Measurements from ENCODE around the gene GLIPR2. TPM values are rescaled to one million over a fixed set of nuclear protein-coding genes. Genes with fewer than 3 reads are reported as not detected.

GLIPR2 gene
- polyA plus RNA-seq, 1 of the 3 experiments (the other 2 are of a cell fraction), result 38.3 TPM

GRCh38 chr9:36110434-36110833 is 26.1 kb upstream of the GLIPR2 start:
- Histone ChIP-seq H2AFZ (ENCODE audit: low read depth) (no peak overlapping the region), H3K4me1 (ENCODE audit: control insufficient read depth in 1 of 2, insufficient read depth in 2 of 2, low read depth in 1 of 2, low read length in 1 of 2) (peaks cover 0 to 7% of the 10 kb centered on the region in 2 experiments; a peak in 2 of 4 replicates), H3K36me3 (replicated peaks in 1 of 2; ENCODE audit: control insufficient read depth in 1 of 2, insufficient read depth in 2 of 2, low read length in 1 of 2) (peaks cover 16 to 48% of the 10 kb centered on the region in 2 experiments), H3K4me3 (ENCODE audit: low read depth in 2 of 2, low read length in 1 of 2) (no peak overlapping the region), H3K9me3 (no peaks in the 10 kb centered on the region), H3K9ac (no peak overlapping the region), H3K9me2 (no peaks in the 10 kb centered on the region), H3K27ac (ENCODE audit: low read depth in 2 of 2, low read length in 1 of 2) (no peak overlapping the region), H3K4me2 (no peak overlapping the region), H3F3A (replicated peaks; ENCODE audit: insufficient read depth) (peaks cover 15% of the 10 kb centered on the region), H3K79me2 (ENCODE audit: insufficient read depth) (no peaks in the 10 kb centered on the region), H4K20me1 (ENCODE audit: insufficient read depth) (no peaks in the 10 kb centered on the region), H3K27me3 (ENCODE audit: insufficient read depth) (no peaks in the 10 kb centered on the region)
- no peak for DNase-seq
- TF ChIP-seq JUND (IDR thresholded peaks at IDR 0.05), result no peak
- no peak for TF ChIP-seq GABPA (IDR thresholded peaks at IDR 0.05; ENCODE audit: low read depth)
- TF ChIP-seq CTCF (IDR thresholded peaks at IDR 0.05), result peak; percentile 40
- TF ChIP-seq RAD21 (IDR thresholded peaks at IDR 0.05; ENCODE audit: low read length), result peak; percentile 26; the same call in 1 of the 2 replicates
- CTCF ChIA-PET, result interaction anchor here (0.7 to 4.8 kb wide), 5 partner anchors 9 to 156 kb away, joined by 3 to 27 read pairs (median 3); no protein-coding TSS in a partner anchor
- WGBS (ENCODE audit: low lambda C conversion rate), result 82% methylated on average over 2 of the region's 2 CpGs
- POLR2A ChIA-PET, result no interaction called here

GRCh38 chr9:36112516-36112915 is 24.0 kb upstream of the GLIPR2 start:
- no peak for DNase-seq
- Histone ChIP-seq H3K9ac (no peak overlapping the region), H3K4me1 (ENCODE audit: control insufficient read depth in 1 of 2, insufficient read depth in 2 of 2, low read depth in 1 of 2, low read length in 1 of 2) (peaks cover 0 to 7% of the 10 kb centered on the region in 2 experiments; a peak in 2 of 4 replicates), H3K4me2 (no peak overlapping the region), H3K4me3 (ENCODE audit: low read depth in 2 of 2, low read length in 1 of 2) (no peak overlapping the region), H2AFZ (ENCODE audit: low read depth) (no peak overlapping the region), H3K27ac (ENCODE audit: low read depth in 2 of 2, low read length in 1 of 2) (peak overlapping the region in 1 of 2 experiments; percentile 40; a peak in 2 of 4 replicates), H4K20me1 (ENCODE audit: insufficient read depth) (no peaks in the 10 kb centered on the region), H3K9me3 (no peaks in the 10 kb centered on the region), H3F3A (replicated peaks; ENCODE audit: insufficient read depth) (peaks cover 14% of the 10 kb centered on the region), H3K79me2 (ENCODE audit: insufficient read depth) (no peaks in the 10 kb centered on the region), H3K27me3 (ENCODE audit: insufficient read depth) (no peaks in the 10 kb centered on the region), H3K9me2 (no peaks in the 10 kb centered on the region), H3K36me3 (replicated peaks in 1 of 2; ENCODE audit: control insufficient read depth in 1 of 2, insufficient read depth in 2 of 2, low read length in 1 of 2) (peaks cover 20 to 39% of the 10 kb centered on the region in 2 experiments)
- POLR2A ChIA-PET, result no interaction called here
- TF ChIP-seq TAF1 (IDR thresholded peaks at IDR 0.05; ENCODE audit: borderline replicate concordance, low read depth, low read length) (no peak), GATA2 (CRISPR knock-in tag; IDR thresholded peaks at IDR 0.05) (peak; percentile 25; the same call in 1 of the 2 replicates), FOXM1 (IDR thresholded peaks at IDR 0.05; ENCODE audit: low read depth) (no peak), RFX5 (IDR thresholded peaks at IDR 0.05; ENCODE audit: low read length) (no peak), ELF1 (IDR thresholded peaks at IDR 0.05) (no peak), FOSL2 (IDR thresholded peaks at IDR 0.05; ENCODE audit: borderline replicate concordance, low read depth) (no peak)
- 90% methylated on average over 3 of the region's 3 CpGs for WGBS (ENCODE audit: low lambda C conversion rate)
- CTCF ChIA-PET, result interaction anchor here (1.0 to 11.7 kb wide), 3 partner anchors 11 to 54 kb away, joined by 3 to 76 read pairs (median 9); no protein-coding TSS in a partner anchor

- H3K27ac ChIP-seq (ENCODE audit: low read depth in 2 of 2, low read length in 1 of 2), result peak overlapping the region; percentile 33 to 45; a peak in 2 of 4 replicates
- POLR2A ChIA-PET, result no interaction called here
- peaks cover 0 to 7% of the 10 kb centered on the region in 2 experiments; a peak in 2 of 4 replicates for H3K4me1 ChIP-seq (ENCODE audit: control insufficient read depth in 1 of 2, insufficient read depth in 2 of 2, low read depth in 1 of 2, low read length in 1 of 2)
- DNase-seq, result no peak
- no peak overlapping the region for H3K4me2 ChIP-seq
- H3F3A ChIP-seq (replicated peaks; ENCODE audit: insufficient read depth), result peaks cover 11% of the 10 kb centered on the region
- H3K9ac ChIP-seq, result no peak overlapping the region
- no peaks in the 10 kb centered on the region for H3K9me2 ChIP-seq
- H3K79me2 ChIP-seq (ENCODE audit: insufficient read depth), result no peaks in the 10 kb centered on the region
- H3K9me3 ChIP-seq, result no peaks in the 10 kb centered on the region
- WGBS (ENCODE audit: low lambda C conversion rate), result 36% methylated on average over 2 of the region's 2 CpGs
- no peaks in the 10 kb centered on the region for H4K20me1 ChIP-seq (ENCODE audit: insufficient read depth)
- H3K36me3 ChIP-seq (replicated peaks in 1 of 2; ENCODE audit: control insufficient read depth in 1 of 2, insufficient read depth in 2 of 2, low read length in 1 of 2), result peaks cover 17 to 32% of the 10 kb centered on the region in 2 experiments
- no peak overlapping the region for H2AFZ ChIP-seq (ENCODE audit: low read depth)
- no peak overlapping the region for H3K4me3 ChIP-seq (ENCODE audit: low read depth in 2 of 2, low read length in 1 of 2)
- no peaks in the 10 kb centered on the region for H3K27me3 ChIP-seq (ENCODE audit: insufficient read depth)
- CTCF ChIA-PET, result interaction anchor here (0.7 to 11.7 kb wide), 2 partner anchors 12 to 215 kb away, joined by 3 to 76 read pairs; no protein-coding TSS in a partner anchor
- peak; percentile 36; the same call in 1 of the 2 replicates for TF ChIP-seq JUND (IDR thresholded peaks at IDR 0.05)
- TF ChIP-seq NRF1 (IDR thresholded peaks at IDR 0.05; ENCODE audit: low read depth, low read length), result no peak
- no peak for TF ChIP-seq MXI1 (IDR thresholded peaks at IDR 0.05; ENCODE audit: low read depth, low read length)
- no peak for TF ChIP-seq RXRA (IDR thresholded peaks at IDR 0.05; ENCODE audit: borderline replicate concordance, low read depth)
- peak; percentile 73 for TF ChIP-seq TCF12 (IDR thresholded peaks at IDR 0.05)
- peak in 1 of 2 experiments; percentile 42; a peak in 1 of 4 replicates for TF ChIP-seq EP300 (IDR thresholded peaks at IDR 0.05; ENCODE audit: borderline replicate concordance in 1 of 2, low read depth in 1 of 2, low read length in 1 of 2)
- no peak for TF ChIP-seq RCOR1 (IDR thresholded peaks at IDR 0.05; ENCODE audit: low read length)
- no peak for TF ChIP-seq FOSL2 (IDR thresholded peaks at IDR 0.05; ENCODE audit: borderline replicate concordance, low read depth)
- no peak for TF ChIP-seq USF2 (IDR thresholded peaks at IDR 0.05; ENCODE audit: borderline replicate concordance, low read depth, low read length)
- TF ChIP-seq TEAD4 (IDR thresholded peaks at IDR 0.05; ENCODE audit: borderline replicate concordance, insufficient read depth), result peak; percentile 58; the same call in 1 of the 2 replicates
- TF ChIP-seq FOXM1 (IDR thresholded peaks at IDR 0.05; ENCODE audit: low read depth), result no peak
- TF ChIP-seq SIN3A (IDR thresholded peaks at IDR 0.05; ENCODE audit: borderline replicate concordance, low read depth, low read length), result no peak
- TF ChIP-seq MAX (IDR thresholded peaks at IDR 0.05; ENCODE audit: low read depth), result no peak
- no peak for TF ChIP-seq RAD21 (IDR thresholded peaks at IDR 0.05; ENCODE audit: low read length)
Observed at GRCh38 chr9:36113999-36114398, 22.5 kb upstream of the GLIPR2 start.

Data from SK-N-SH (cell line).